GM23248 (cell line): ENCODE measurements around the gene ANKRD50. TPM values are rescaled to one million over a fixed set of nuclear protein-coding genes. Genes with fewer than 3 reads are reported as not detected.

Experiments used
- DNase-seq: peaks from one replicate; pipeline ENCODE4 v3.0.0-alpha.2; 2015
- H2AFZ ChIP-seq: fragments of 200-600 bp; sonication (generic); 2 replicates; pipeline ENCODE4 v1.6.1; 2016; ENCODE audit warnings: antibody characterized with exemption
- H3F3A ChIP-seq: fragments of 200-600 bp; sonication (generic); 2 replicates; pipeline ENCODE4 v1.6.1; 2016; ENCODE audit warnings: mild to moderate bottlenecking, antibody characterized with exemption, mixed run types; ENCODE audit not compliant: insufficient read depth
- H3K27ac ChIP-seq: fragments of 200-600 bp; sonication (generic); 2 replicates; pipeline ENCODE4 v1.5.1; 2016; ENCODE audit warnings: mild to moderate bottlenecking
- H3K27me3 ChIP-seq: fragments of 200-600 bp; sonication (generic); replicated peaks from 2 replicates; pipeline ENCODE4 v1.6.1; 2016; ENCODE audit warnings: mild to moderate bottlenecking; ENCODE audit not compliant: insufficient read depth
- H3K36me3 ChIP-seq: fragments of 200-600 bp; sonication (generic); 2 replicates; pipeline ENCODE4 v1.6.1; 2016; ENCODE audit warnings: low read depth, mild to moderate bottlenecking
- H3K4me1 ChIP-seq: fragments of 200-600 bp; sonication (generic); 2 replicates; pipeline ENCODE4 v1.6.1; 2016; ENCODE audit warnings: mild to moderate bottlenecking; ENCODE audit not compliant: insufficient read depth
- H3K4me2 ChIP-seq: fragments of 200-600 bp; sonication (generic); one replicate; pipeline ENCODE4 v1.6.1; 2016; ENCODE audit warnings: mild to moderate bottlenecking; ENCODE audit not compliant: unreplicated experiment
- H3K4me3 ChIP-seq: fragments of 200-600 bp; sonication (generic); 2 replicates; pipeline ENCODE4 v1.5.1; 2016; ENCODE audit warnings: mild to moderate bottlenecking
- H3K79me2 ChIP-seq: fragments of 200-600 bp; sonication (generic); 2 replicates; pipeline ENCODE4 v1.6.1; 2016; ENCODE audit warnings: mild to moderate bottlenecking; ENCODE audit not compliant: insufficient read depth
- H3K9ac ChIP-seq: fragments of 200-600 bp; sonication (generic); 2 replicates; pipeline ENCODE4 v1.6.1; 2016; ENCODE audit warnings: mild to moderate bottlenecking
- H3K9me2 ChIP-seq: fragments of 200-600 bp; sonication (generic); 2 replicates; pipeline ENCODE4 v1.6.1; 2016; ENCODE audit warnings: mixed run types, mild to moderate bottlenecking, moderate library complexity; ENCODE audit not compliant: insufficient read depth
- H3K9me3 ChIP-seq: fragments of 200-600 bp; sonication (generic); one replicate; pipeline ENCODE4 v1.6.1; 2017; ENCODE audit warnings: low read depth
- H4K20me1 ChIP-seq: fragments of 200-600 bp; sonication (generic); 2 replicates; pipeline ENCODE4 v1.6.0; 2016; ENCODE audit not compliant: insufficient read depth
- EZH2 ChIP-seq: fragments of 200-600 bp; sonication (generic); IDR thresholded peaks from 2 replicates; pipeline ENCODE4 v1.6.1; 2018; ENCODE audit warnings: antibody characterized with exemption, mild to moderate bottlenecking; ENCODE audit not compliant: insufficient read depth, poor library complexity, severe bottlenecking
- EZH2phosphoT487 ChIP-seq: fragments of 200-600 bp; sonication (generic); IDR thresholded peaks from 2 replicates; pipeline ENCODE4 v1.6.1; 2018; ENCODE audit warnings: antibody characterized with exemption, moderate library complexity, mild to moderate bottlenecking, low read depth; ENCODE audit not compliant: insufficient read depth
- WGBS, 2 experiments: methylation state at CpG; one replicate each; pipeline ENCODE4 v1.1.6; 2015 to 2017; ENCODE audit warnings: low lambda C conversion rate in 2 of 2, low coverage in 1 of 2; ENCODE audit errors: missing lambda C conversion rate in 2 of 2; 5-methylcytosine and 5-hydroxymethylcytosine counted together
- in situ Hi-C: fragments of 300-500 bp; cut with MboI; formaldehyde crosslinking; loops from 2 replicates; pipeline ENCODE4 v1.15.0; 2020
- polyA plus RNA-seq: library from polyadenylated mRNA; unstranded; fragments of >200 nt; fragmentation: Nextera tagmentation; extraction: Ambion mirVana; gene quantifications from 2 replicates; pipeline ENCODE4 v1.2.1, GENCODE V29; 2016
- total RNA-seq: library from RNA; depleted of rRNA; stranded (reverse); fragments of >200 nt; shearing (Covaris generic); gene quantifications from 2 replicates; pipeline ENCODE4 v1.2.3, GENCODE V29; 2014

ANKRD50 gene
- total and polyA plus RNA-seq, 2 experiments from 2014 or later = 6.2 to 16.4 TPM

DNA sequence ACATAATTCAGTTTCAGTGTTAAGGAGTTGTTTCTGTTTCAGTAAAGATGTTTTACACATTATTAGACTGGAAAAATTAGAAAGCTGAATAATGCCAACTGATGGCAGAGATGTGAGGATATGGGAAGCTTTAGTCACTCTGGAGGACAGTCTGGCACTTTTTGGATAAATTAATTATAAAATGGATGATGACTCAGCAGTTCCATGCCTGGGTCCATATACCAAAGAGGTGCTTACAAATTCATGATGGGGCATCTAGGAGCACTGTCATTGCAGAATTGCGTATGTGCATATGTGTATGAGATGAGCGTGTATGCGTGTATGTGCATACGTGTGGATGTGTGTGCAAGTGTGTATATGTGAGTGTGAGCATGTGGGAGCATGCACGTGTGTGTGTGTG lies 31.2 kb upstream of the ANKRD50 start:
- no peak overlapping the region for H3K9ac ChIP-seq
- in situ Hi-C loops = no loop called here
- H3K36me3 ChIP-seq = no peaks in the 10 kb centered on the region
- TF ChIP-seq EZH2 (no peak), EZH2phosphoT487 (no peak)
- no peak overlapping the region for H3K4me3 ChIP-seq
- no peak overlapping the region for H3K4me2 ChIP-seq
- H3K9me3 ChIP-seq = no peaks in the 10 kb centered on the region
- WGBS, 2 experiments = 95 to 98% methylated on average over 5 of the region's 5 CpGs
- no peak for DNase-seq
- H3K4me1 ChIP-seq = no peaks in the 10 kb centered on the region
- no peaks in the 10 kb centered on the region for H4K20me1 ChIP-seq
- H3K27me3 ChIP-seq = no peaks in the 10 kb centered on the region
- H3K27ac ChIP-seq = no peak overlapping the region
- H3K79me2 ChIP-seq = no peaks in the 10 kb centered on the region
- H3F3A ChIP-seq = no peaks in the 10 kb centered on the region
- no peaks in the 10 kb centered on the region for H3K9me2 ChIP-seq
- H2AFZ ChIP-seq = no peak overlapping the region

GRCh38 chr4:124740501-124740900 lies 28.0 kb upstream of the ANKRD50 start:
- Histone ChIP-seq H3K9ac (no peak overlapping the region), H3K4me3 (no peak overlapping the region), H2AFZ (0 out of 2 replicates have a peak overlapping the region, but pooled peaks have one; percentile 2), H3K27ac (no peak overlapping the region), H3K4me2 (no peak overlapping the region), H4K20me1 (no peaks in the 10 kb centered on the region), H3K79me2 (no peaks in the 10 kb centered on the region), H3F3A (no peaks in the 10 kb centered on the region), H3K4me1 (no peaks in the 10 kb centered on the region), H3K27me3 (no peaks in the 10 kb centered on the region), H3K9me3 (no peaks in the 10 kb centered on the region), H3K36me3 (no peaks in the 10 kb centered on the region), H3K9me2 (no peaks in the 10 kb centered on the region)
- TF ChIP-seq EZH2 (no peak), EZH2phosphoT487 (no peak)
- WGBS, 2 experiments = 95 to 100% methylated on average over 1 of the region's 1 CpG
- in situ Hi-C loops = no loop called here
- no peak for DNase-seq

- Histone ChIP-seq H3K27me3 (no peaks in the 10 kb centered on the region), H3K27ac (no peak overlapping the region), H3K9me3 (no peaks in the 10 kb centered on the region), H4K20me1 (no peaks in the 10 kb centered on the region), H3K9me2 (no peaks in the 10 kb centered on the region), H3K79me2 (no peaks in the 10 kb centered on the region), H3F3A (no peaks in the 10 kb centered on the region), H3K4me1 (no peaks in the 10 kb centered on the region), H3K9ac (no peak overlapping the region), H3K4me2 (no peak overlapping the region), H3K36me3 (no peaks in the 10 kb centered on the region), H2AFZ (no peak overlapping the region), H3K4me3 (no peak overlapping the region)
- DNase-seq = no peak
- in situ Hi-C loops = no loop called here
- TF ChIP-seq EZH2 (no peak), EZH2phosphoT487 (no peak)
Measured at GRCh38 chr4:124738994-124739393, 26.5 kb upstream of the ANKRD50 start.

DNA sequence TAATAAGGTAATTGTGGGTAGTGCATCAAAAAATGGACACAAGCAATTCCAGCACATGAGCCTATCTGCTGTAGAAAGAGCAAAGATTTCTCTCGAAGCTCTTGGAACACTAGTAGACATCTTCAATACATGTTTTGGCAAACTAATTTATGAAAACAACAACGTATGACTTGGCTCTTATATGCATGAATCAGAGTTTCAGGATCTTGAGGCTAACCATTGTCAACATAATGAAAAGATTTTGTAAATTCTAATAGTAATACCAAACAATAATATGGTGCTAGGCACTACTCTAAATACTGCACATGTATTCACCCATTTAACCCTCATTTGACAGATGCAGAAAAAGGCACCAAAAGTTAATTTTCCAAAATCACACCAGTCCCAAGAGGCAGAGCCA lies 25.1 kb upstream of the ANKRD50 start:
- H3K27ac ChIP-seq = no peak overlapping the region
- no peaks in the 10 kb centered on the region for H3K9me2 ChIP-seq
- in situ Hi-C loops = no loop called here
- H3K4me3 ChIP-seq = no peak overlapping the region
- H2AFZ ChIP-seq = no peak overlapping the region
- no peaks in the 10 kb centered on the region for H3F3A ChIP-seq
- H4K20me1 ChIP-seq = no peaks in the 10 kb centered on the region
- no peak overlapping the region for H3K4me2 ChIP-seq
- 1 to 11% methylated on average over 2 of the region's 2 CpGs for WGBS, 2 experiments
- no peaks in the 10 kb centered on the region for H3K4me1 ChIP-seq
- TF ChIP-seq EZH2phosphoT487 = no peak
- no peak for TF ChIP-seq EZH2
- H3K9me3 ChIP-seq = no peaks in the 10 kb centered on the region
- DNase-seq = peak; percentile 9
- no peaks in the 10 kb centered on the region for H3K36me3 ChIP-seq
- no peaks in the 10 kb centered on the region for H3K79me2 ChIP-seq
- no peaks in the 10 kb centered on the region for H3K27me3 ChIP-seq
- H3K9ac ChIP-seq = no peak overlapping the region

- no peaks in the 10 kb centered on the region for H3F3A ChIP-seq
- in situ Hi-C loops = no loop called here
- no peaks in the 10 kb centered on the region for H3K4me1 ChIP-seq
- H3K9me3 ChIP-seq = no peaks in the 10 kb centered on the region
- TF ChIP-seq EZH2 = no peak
- TF ChIP-seq EZH2phosphoT487 = no peak
- 48 to 63% methylated on average over 1 of the region's 1 CpG for WGBS, 2 experiments
- H3K9ac ChIP-seq = no peak overlapping the region
- H3K9me2 ChIP-seq = no peaks in the 10 kb centered on the region
- no peak overlapping the region for H3K4me2 ChIP-seq
- DNase-seq = no peak
- no peaks in the 10 kb centered on the region for H3K27me3 ChIP-seq
- H3K79me2 ChIP-seq = no peaks in the 10 kb centered on the region
- no peaks in the 10 kb centered on the region for H4K20me1 ChIP-seq
- H3K4me3 ChIP-seq = no peak overlapping the region
- H3K36me3 ChIP-seq = no peaks in the 10 kb centered on the region
- peak overlapping the region; percentile 5; the same call in 1 of the 2 replicates for H2AFZ ChIP-seq
- H3K27ac ChIP-seq = no peak overlapping the region
Measured at GRCh38 chr4:124736526-124736925, 24.0 kb upstream of the ANKRD50 start.
